ENCODE data around the gene USP38. TPM values are rescaled to one million over a fixed set of nuclear protein-coding genes. Genes with fewer than 3 reads are reported as not detected.
"Not testable (repeated sequence)": the region's sequence is repeated elsewhere in the genome, so short reads cannot be mapped to it uniquely, and the experiment has no call there.

USP38 gene
- total and polyA plus RNA-seq, 2 donors (not counting 1 experiment from before 2014, with no cell fraction given) = 13.9 to 15.7 TPM

DNA sequence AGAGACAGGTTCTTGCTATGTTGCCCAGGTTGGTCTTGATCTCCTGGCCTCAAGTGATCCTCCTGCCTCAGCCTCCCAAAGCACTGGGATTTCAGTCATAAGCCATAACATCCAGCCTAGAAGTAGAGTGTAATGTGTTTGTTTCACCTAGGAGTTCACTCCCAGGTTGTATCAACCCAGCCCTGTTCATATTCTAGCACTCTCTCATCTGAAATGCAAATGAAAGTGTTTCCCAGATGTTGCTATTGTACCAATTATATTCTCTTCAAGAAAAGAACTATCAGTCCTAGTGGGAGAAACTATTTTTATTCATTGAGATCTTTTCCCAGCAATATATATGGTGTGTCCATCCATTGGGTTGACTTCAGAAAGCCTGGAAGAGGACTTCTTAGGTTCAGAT, 72.6 kb downstream of the USP38 start:
- no peaks in the 10 kb centered on the region for H3K4me1 ChIP-seq (ENCODE audit: control insufficient read depth, extremely low read depth, insufficient read depth, low read length)
- no peaks in the 10 kb centered on the region for H3K9me3 ChIP-seq (ENCODE audit: control insufficient read depth, insufficient read depth, low read depth, low read length)
- no peak overlapping the region for H3K9ac ChIP-seq (ENCODE audit: insufficient read depth, low read length)
- H2AFZ ChIP-seq (ENCODE audit: low read length) = no peak overlapping the region
- TF ChIP-seq EZH2 (IDR thresholded peaks at IDR 0.05; ENCODE audit: low read length, missing control alignments) = no peak
- DNase-seq (ENCODE audit: low read depth in 2 of 2) = no peak
- no peaks in the 10 kb centered on the region for H3K79me2 ChIP-seq (ENCODE audit: control insufficient read depth, insufficient read depth, low read length)
- no peak overlapping the region for H3K27ac ChIP-seq (ENCODE audit: insufficient read depth, low read length)
- no peaks in the 10 kb centered on the region for H4K20me1 ChIP-seq (ENCODE audit: control insufficient read depth, extremely low read depth, insufficient read depth, low read length)
- H3K36me3 ChIP-seq (ENCODE audit: control insufficient read depth, insufficient read depth, low read length) = no peaks in the 10 kb centered on the region
- H3K4me2 ChIP-seq (ENCODE audit: extremely low read depth, insufficient read depth, low read length) = no peak overlapping the region
- H3K27me3 ChIP-seq (ENCODE audit: control insufficient read depth, insufficient read depth, low read length) = no peaks in the 10 kb centered on the region
- H3K4me3 ChIP-seq (replicated peaks in 1 of 4; ENCODE audit: control extremely low read depth in 1 of 4, insufficient read depth in 1 of 4, low read depth in 3 of 4, low read length in 4 of 4) = no peak overlapping the region

DNA sequence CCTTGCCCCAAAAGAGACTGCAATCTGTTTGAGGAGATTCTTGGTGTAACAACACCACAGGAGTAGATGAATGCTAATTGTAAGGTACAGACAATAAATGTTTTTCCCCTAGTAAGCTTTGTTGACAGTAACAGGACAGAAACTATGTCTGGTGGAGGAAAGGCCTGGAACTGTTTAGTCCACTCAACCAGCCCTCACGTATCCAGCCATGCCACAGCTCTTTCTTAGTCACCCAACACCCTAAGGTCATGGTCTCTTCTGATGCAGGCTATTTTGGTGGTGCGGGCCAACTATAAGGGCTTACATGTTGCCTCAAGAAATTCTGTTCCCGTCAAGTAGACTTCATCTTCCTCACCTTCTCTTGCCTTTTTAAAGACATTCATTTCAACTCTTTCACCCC, 76.0 kb downstream of the USP38 start:
- Histone ChIP-seq H3K36me3 (ENCODE audit: control insufficient read depth, insufficient read depth, low read length) (no peaks in the 10 kb centered on the region), H3K9ac (ENCODE audit: insufficient read depth, low read length) (no peak overlapping the region), H2AFZ (ENCODE audit: low read length) (no peak overlapping the region), H3K4me2 (ENCODE audit: extremely low read depth, insufficient read depth, low read length) (no peak overlapping the region), H3K27me3 (ENCODE audit: control insufficient read depth, insufficient read depth, low read length) (no peaks in the 10 kb centered on the region), H4K20me1 (ENCODE audit: control insufficient read depth, extremely low read depth, insufficient read depth, low read length) (no peaks in the 10 kb centered on the region), H3K79me2 (ENCODE audit: control insufficient read depth, insufficient read depth, low read length) (no peaks in the 10 kb centered on the region), H3K9me3 (ENCODE audit: control insufficient read depth, insufficient read depth, low read depth, low read length) (no peaks in the 10 kb centered on the region), H3K27ac (ENCODE audit: insufficient read depth, low read length) (no peak overlapping the region), H3K4me1 (ENCODE audit: control insufficient read depth, extremely low read depth, insufficient read depth, low read length) (no peaks in the 10 kb centered on the region), H3K4me3 (replicated peaks in 1 of 4; ENCODE audit: control extremely low read depth in 1 of 4, insufficient read depth in 1 of 4, low read depth in 3 of 4, low read length in 4 of 4) (no peak overlapping the region)
- peak in 1 of 2 donors; percentile 28 for DNase-seq (ENCODE audit: low read depth in 2 of 2)
- TF ChIP-seq, protein P1, sequence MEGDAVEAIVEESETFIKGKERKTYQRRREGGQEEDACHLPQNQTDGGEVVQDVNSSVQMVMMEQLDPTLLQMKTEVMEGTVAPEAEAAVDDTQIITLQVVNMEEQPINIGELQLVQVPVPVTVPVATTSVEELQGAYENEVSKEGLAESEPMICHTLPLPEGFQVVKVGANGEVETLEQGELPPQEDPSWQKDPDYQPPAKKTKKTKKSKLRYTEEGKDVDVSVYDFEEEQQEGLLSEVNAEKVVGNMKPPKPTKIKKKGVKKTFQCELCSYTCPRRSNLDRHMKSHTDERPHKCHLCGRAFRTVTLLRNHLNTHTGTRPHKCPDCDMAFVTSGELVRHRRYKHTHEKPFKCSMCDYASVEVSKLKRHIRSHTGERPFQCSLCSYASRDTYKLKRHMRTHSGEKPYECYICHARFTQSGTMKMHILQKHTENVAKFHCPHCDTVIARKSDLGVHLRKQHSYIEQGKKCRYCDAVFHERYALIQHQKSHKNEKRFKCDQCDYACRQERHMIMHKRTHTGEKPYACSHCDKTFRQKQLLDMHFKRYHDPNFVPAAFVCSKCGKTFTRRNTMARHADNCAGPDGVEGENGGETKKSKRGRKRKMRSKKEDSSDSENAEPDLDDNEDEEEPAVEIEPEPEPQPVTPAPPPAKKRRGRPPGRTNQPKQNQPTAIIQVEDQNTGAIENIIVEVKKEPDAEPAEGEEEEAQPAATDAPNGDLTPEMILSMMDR (conservative IDR thresholded peaks at IDR 0.05 in 1 of 2, IDR thresholded peaks at IDR 0.05 in 1 of 2; ENCODE audit: low read depth in 1 of 2, low read length in 2 of 2) = no peak
- no peak for TF ChIP-seq EZH2 (IDR thresholded peaks at IDR 0.05; ENCODE audit: low read length, missing control alignments)

DNA sequence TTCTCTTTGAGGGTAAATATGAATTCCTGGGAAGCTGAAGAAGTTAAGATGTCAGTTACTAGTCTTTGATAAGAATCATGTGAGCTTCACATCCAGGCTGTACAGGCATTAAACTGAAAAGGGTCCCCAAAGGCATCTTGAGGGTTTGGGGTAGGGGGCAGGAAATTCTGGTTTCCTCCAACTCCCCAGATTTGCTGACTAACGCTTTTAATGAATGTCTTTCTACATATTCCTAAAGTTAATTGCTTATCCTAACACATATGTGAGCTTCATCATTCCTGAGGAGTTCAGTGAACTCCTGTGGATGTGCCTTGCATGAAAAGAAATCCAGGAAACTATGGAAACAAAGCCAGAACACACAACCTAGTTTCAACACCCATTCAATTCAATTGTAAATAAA, 78.1 kb downstream of the USP38 start:
- Histone ChIP-seq H3K79me2 (ENCODE audit: control insufficient read depth, insufficient read depth, low read length) (no peaks in the 10 kb centered on the region), H3K4me3 (replicated peaks in 1 of 4; ENCODE audit: control extremely low read depth in 1 of 4, insufficient read depth in 1 of 4, low read depth in 3 of 4, low read length in 4 of 4) (no peak overlapping the region), H3K4me2 (ENCODE audit: extremely low read depth, insufficient read depth, low read length) (no peak overlapping the region)

DNA sequence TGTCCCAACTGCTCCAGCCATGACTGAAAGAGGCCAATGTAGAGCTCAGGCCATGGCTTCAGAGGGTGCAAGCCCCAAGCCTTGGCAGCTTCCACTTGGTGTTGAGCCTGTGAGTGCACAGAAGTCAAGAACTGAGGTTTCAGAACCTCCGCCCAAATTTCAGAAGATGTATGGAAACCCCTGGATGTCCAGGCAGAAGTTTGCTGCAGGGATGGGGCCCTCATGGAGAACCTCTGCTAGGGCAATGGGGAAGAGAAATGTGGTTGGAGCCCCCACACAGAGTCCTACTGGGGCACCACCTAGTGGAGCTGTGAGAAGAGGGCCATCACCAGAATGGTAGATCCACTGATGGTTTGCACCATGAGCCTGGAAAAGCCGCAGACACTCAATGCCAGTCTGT, 83.0 kb downstream of the USP38 start:
- not testable (repeated sequence) for H3K4me1 ChIP-seq (ENCODE audit: control insufficient read depth, extremely low read depth, insufficient read depth, low read length); H3K27me3 ChIP-seq (ENCODE audit: control insufficient read depth, insufficient read depth, low read length); H3K9me3 ChIP-seq (ENCODE audit: control insufficient read depth, insufficient read depth, low read depth, low read length); H4K20me1 ChIP-seq (ENCODE audit: control insufficient read depth, extremely low read depth, insufficient read depth, low read length); H3K27ac ChIP-seq (ENCODE audit: insufficient read depth, low read length); DNase-seq (ENCODE audit: low read depth in 2 of 2); H3K4me3 ChIP-seq (replicated peaks in 1 of 4; ENCODE audit: control extremely low read depth in 1 of 4, insufficient read depth in 1 of 4, low read depth in 3 of 4, low read length in 4 of 4); H3K79me2 ChIP-seq (ENCODE audit: control insufficient read depth, insufficient read depth, low read length); H3K9ac ChIP-seq (ENCODE audit: insufficient read depth, low read length); H3K4me2 ChIP-seq (ENCODE audit: extremely low read depth, insufficient read depth, low read length); H3K36me3 ChIP-seq (ENCODE audit: control insufficient read depth, insufficient read depth, low read length); H2AFZ ChIP-seq (ENCODE audit: low read length)

More for the DNA sequence above, 78.1 kb downstream of the USP38 start:
- Histone ChIP-seq H3K9me3 (ENCODE audit: control insufficient read depth, insufficient read depth, low read depth, low read length) (no peaks in the 10 kb centered on the region), H2AFZ (ENCODE audit: low read length) (no peak overlapping the region), H3K27ac (ENCODE audit: insufficient read depth, low read length) (no peak overlapping the region), H3K4me1 (ENCODE audit: control insufficient read depth, extremely low read depth, insufficient read depth, low read length) (no peaks in the 10 kb centered on the region), H4K20me1 (ENCODE audit: control insufficient read depth, extremely low read depth, insufficient read depth, low read length) (no peaks in the 10 kb centered on the region), H3K27me3 (ENCODE audit: control insufficient read depth, insufficient read depth, low read length) (no peaks in the 10 kb centered on the region), H3K36me3 (ENCODE audit: control insufficient read depth, insufficient read depth, low read length) (no peaks in the 10 kb centered on the region), H3K9ac (ENCODE audit: insufficient read depth, low read length) (no peak overlapping the region)
- DNase-seq (ENCODE audit: low read depth in 2 of 2) = no peak
- TF ChIP-seq, protein P1 (conservative IDR thresholded peaks at IDR 0.05 in 1 of 2, IDR thresholded peaks at IDR 0.05 in 1 of 2; ENCODE audit: low read depth in 1 of 2, low read length in 2 of 2) = no peak
- no peak for TF ChIP-seq EZH2 (IDR thresholded peaks at IDR 0.05; ENCODE audit: low read length, missing control alignments)
